Midbrain (tissue), 1 donor: ENCODE data around the gene ZFX.
"Not testable (repeated sequence)": the region's sequence is repeated elsewhere in the genome, so short reads cannot be mapped to it uniquely, and the experiment has no call there.

Experiments used
- DNase-seq: peaks from one replicate; lab custom pipeline; 2025; lab: John Stamatoyannopoulos, UW

The ZFX gene

DNA sequence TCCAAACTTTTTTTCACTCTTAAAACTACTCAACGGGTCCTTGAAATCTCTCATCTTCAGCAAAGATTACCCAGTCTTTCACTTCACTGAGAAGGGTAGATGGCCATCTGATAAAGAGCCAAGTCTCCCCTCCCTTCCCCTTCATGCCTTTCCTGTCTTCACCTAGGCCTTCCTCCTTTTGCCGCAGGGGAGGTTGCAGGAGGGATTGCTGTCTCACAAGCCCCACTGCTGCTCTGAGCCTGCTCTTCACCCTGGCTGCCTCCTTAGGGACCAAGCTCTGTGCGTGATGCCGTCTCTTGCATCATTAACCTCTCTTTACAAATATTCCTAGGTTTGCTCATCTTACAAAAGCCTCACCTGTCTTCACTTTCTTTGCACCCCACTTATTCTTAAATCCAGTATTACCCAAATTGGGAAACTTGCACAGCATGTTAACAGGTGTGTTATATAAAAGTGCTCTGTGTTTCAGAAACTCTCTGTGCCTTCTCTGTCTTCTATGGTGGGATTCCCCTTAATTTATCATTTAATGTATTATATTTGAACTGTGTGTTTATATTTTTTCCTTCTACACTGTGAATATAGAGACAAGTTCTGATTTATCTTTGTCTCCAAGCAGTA is 3.8 kb downstream of the ZFX start:
- DNase-seq = no peak

GRCh38 chrX:24153796-24154189 is 4.3 kb downstream of the ZFX start:
- DNase-seq = no peak

- DNase-seq = no peak
These were observed 5.0 kb downstream of the ZFX start for GRCh38 chrX:24154490-24155034.

GRCh38 chrX:24155747-24156146 is 6.2 kb downstream of the ZFX start:
- DNase-seq = not testable (repeated sequence)

GRCh38 chrX:24156177-24156576 is 6.6 kb downstream of the ZFX start:
- DNase-seq = no peak

DNA sequence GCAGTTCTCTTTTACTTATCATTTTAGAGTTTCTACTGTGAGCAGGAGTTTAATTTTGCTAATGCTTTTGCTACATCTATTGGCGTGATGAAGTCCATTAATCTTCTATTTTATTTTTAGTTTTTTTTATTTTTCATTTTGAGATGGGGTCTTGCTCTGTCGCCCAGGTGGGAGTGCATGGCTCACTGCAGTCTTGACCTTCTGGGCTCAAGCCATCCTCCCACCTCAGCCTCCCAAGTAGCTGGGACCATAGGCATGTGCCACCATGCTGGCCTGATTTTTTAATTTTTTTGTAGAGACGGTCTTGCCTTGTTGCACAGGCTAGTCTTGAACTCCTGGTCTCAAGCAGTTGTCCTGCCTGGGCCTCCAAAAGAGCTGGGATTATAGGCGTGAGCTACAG is 9.4 kb downstream of the ZFX start:
- DNase-seq = no peak

DNA sequence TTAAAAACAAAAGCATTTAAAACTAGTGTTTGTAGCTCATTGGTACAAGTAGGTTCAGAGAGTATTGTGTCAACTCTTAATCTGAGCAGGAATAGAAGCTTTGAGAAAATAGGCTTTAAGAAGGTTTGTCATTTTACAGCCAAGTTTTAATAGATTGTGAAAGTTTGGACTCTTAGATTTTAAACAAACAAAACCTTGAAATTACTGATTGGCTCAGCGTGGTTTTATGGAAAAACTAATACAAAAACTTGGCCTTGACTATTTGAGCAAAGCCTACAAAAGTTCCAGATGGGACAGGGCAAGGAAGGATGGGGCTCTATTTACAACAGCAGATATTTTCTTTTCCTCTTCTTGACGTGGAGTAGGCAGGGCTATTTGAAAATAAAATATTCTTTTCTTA is 16.5 kb downstream of the ZFX start:
- no peak for DNase-seq

GRCh38 chrX:24167719-24168472 is 18.4 kb downstream of the ZFX start:
- DNase-seq = no peak

DNA sequence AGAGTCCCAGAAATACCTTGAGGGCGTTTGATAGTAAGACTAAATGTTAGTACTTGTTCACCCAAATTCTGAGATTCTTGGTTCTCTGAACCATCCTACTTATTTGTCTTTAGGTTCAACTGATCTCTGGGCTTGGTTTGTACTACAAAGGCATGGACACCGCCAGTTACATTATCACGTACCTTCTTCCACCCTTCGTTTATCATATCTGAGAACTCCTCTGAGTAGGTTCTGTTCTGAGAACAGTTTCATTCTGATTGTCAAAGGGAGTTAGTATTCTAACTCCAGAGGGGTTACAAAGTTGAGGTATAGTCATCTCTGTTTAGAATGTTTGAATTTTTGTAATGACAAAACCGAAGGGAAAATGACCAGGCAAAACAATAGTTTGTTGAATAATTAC is 19.3 kb downstream of the ZFX start:
- no peak for DNase-seq

DNA sequence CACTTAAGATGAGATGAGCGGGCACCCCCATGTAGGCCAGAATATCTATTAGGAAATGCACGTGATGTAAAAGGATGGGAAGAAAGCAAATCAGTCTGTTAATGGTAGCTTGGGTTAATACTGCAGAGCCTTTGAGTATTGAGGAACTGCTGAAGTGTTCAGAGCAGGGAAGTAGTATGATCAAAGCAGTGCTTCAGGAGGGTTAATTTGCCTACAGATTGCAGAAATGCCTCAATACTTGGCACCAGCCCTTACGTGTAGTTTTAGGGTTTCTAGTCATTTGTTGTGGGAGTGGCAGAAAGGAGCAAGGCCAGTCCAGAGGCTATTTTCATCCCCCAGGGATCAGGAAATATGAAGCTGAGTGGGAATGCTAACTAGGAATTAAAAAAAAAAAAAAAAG is 19.7 kb downstream of the ZFX start:
- no peak for DNase-seq

DNA sequence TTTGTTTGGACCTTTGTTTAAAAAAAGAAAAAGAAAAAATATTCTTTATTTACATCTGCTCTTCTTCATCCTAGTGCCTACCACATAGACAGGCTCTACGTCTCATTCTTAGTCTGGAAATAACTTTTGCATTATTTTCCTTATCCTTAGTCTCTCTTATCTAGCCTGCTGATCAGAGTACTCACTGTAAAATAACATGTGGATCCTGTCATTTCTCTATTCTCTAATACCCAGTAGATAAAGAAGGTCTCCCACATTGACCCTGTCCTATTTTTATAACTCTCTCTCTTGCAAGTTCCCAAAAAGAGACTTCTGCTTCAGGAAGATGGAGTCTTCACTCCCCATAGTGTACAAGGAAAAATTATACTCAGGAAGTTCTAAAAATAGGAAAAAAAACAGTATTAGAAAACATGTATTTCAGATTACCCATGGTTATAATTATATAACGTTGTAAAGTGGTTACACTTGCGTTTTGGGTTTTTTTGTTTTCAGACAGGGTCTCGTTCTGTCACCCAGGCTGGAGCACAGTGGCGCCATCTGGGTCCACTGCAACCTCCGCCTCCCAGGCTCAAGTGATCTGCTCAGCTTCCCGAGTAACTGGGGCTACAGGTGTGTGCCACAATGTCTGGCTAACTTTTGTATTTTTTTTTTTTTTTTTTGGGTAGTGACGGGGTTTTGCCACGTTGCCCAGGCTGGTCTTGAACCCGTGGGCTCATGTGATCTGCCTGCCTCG is 23.8 kb downstream of the ZFX start:
- DNase-seq = no peak

GRCh38 chrX:24175276-24175675 is 25.7 kb downstream of the ZFX start:
- no peak for DNase-seq

GRCh38 chrX:24178441-24178840 is 28.9 kb downstream of the ZFX start:
- no peak for DNase-seq

- DNase-seq = no peak
These were observed 34.5 kb downstream of the ZFX start for GRCh38 chrX:24184018-24184417.

- DNase-seq = no peak
These were observed 37.0 kb downstream of the ZFX start for GRCh38 chrX:24186483-24186882.

GRCh38 chrX:24186986-24187385 is 37.5 kb downstream of the ZFX start:
- DNase-seq = no peak

DNA sequence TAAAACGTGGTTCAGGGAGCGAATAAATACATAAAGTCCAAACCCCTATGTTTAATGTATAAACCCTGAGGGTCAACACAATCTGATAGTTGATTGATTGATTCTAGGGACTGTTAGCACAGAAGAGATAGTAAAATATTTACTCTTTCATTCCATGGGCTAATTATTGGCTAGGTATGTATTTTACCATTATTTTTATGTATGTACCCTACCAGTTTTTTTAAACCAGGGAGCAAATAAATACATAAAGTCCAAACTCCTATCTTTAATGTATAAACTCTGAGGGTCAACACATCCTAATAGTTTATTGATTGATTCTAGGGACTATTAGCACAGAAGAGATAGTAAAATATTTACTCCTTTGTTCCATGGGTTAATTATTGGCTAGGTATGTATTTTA is 40.0 kb downstream of the ZFX start:
- no peak for DNase-seq

DNA sequence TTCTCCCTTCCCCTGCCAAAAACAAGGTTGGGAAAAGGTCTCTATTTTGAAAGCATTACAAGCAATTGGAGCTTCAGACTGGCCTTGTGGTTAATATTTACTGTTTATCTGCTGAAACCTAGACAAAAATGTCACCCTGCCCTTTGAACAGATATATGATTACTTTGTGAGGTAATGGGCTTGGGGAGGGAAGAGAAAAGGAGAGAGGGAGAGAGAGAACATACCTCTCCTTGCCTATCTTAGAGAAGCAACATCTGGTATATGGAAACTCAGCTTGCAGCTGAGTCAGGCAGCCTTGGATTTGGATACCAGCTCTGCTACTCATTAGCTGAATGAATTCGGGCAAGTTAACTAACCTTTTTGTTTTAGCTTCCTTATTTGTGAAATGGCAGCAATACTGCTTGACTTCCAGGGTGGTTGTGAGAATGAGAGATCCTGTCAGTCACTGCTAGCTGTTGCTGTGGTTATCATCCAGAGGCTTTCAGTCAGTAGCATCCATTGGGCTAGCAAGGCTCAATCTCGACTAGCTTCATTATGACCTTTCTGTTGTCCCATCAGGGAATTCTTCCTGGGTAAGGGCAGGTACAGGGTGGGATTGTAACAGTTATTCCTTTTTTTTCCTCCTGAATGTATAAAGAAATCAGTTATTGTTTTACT is 41.1 kb downstream of the ZFX start:
- no peak for DNase-seq

GRCh38 chrX:24196509-24196908 is 47.0 kb downstream of the ZFX start:
- DNase-seq = no peak

- no peak for DNase-seq
These were observed 48.6 kb downstream of the ZFX start for GRCh38 chrX:24198101-24198500.

DNA sequence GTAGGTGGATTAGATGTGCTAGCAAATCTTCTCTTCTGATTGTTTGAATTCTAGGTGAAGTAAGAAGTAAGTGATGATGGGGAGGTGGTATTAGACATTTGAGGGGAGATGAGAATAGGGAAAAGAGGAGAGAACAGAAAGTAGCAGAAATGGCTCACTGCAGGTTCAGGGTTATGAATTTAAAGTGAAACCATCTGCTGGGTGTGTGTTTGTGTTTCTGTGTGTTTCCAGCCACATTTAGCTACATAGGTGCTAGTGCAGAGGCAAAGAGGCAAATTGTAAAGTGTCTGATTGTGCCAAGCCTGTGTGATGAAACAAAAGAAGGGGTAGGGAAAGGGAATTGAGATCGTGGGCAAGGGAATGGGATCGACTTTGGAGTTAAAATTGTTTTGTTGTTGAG is 50.6 kb downstream of the ZFX start:
- DNase-seq = no peak

GRCh38 chrX:24201216-24201615 is 51.7 kb downstream of the ZFX start:
- DNase-seq = no peak
